ENCODE results near the gene MTHFD1. TPM values are rescaled to one million over a fixed set of nuclear protein-coding genes. Genes with fewer than 3 reads are reported as not detected.

MTHFD1 gene
- total RNA-seq, 1 experiment from 2014 or later, result 55.8 TPM

DNA sequence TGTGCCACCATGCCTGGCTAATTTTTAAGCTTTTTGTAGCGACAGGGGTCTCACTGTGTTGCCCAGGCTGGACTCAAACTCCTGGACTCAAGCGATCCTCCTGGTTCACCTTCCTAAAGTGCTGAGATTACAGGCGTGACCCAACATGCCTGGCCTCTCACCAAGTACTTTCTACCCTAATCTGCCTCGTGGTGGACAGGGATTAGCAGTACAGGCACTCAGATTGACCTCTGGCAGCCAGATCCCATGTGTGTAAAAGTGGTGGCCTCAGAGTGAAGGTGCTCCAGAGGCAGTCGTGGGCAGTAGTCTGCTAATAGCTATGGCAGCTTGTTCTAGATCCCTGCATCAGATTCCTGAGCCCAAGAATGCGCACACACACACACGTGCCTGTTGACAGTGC, 30.9 kb downstream of the MTHFD1 start:
- Histone ChIP-seq H3K36me3 (replicated peaks; ENCODE audit: control insufficient read depth, insufficient read depth, low read length) (peaks cover 43% of the 10 kb centered on the region), H3K4me3 (ENCODE audit: insufficient read depth, low read depth, low read length) (no peak overlapping the region)
- DNase-seq, result no peak

DNA sequence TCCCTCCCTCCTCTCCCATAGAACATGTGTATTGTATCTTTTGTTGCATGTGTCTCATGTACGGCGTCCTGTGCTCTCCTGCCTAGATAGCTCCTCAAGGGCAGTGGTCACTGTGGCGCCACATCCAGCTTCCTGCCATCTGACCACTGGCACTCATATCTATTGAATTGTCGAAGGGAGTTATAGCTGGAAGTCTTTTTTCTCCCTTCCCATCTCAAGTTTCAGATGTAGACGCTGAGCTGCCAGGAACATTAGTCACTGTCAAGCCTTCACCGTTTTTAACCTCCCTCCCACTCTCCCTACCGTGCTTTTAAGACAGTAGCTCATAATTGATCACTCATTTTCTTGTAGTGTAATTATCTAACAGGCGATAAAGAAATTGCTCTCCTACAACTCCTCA, 33.0 kb downstream of the MTHFD1 start:
- DNase-seq, result no peak
- H3K27me3 ChIP-seq (ENCODE audit: control insufficient read depth, insufficient read depth, low read length), result no peaks in the 10 kb centered on the region
- no peak overlapping the region for H3K4me3 ChIP-seq (ENCODE audit: insufficient read depth, low read depth, low read length)
- H3K36me3 ChIP-seq (replicated peaks; ENCODE audit: control insufficient read depth, insufficient read depth, low read length), result peaks cover 51% of the 10 kb centered on the region

More for the DNA sequence above, 30.9 kb downstream of the MTHFD1 start:
- H3K27me3 ChIP-seq (ENCODE audit: control insufficient read depth, insufficient read depth, low read length), result no peaks in the 10 kb centered on the region

DNA sequence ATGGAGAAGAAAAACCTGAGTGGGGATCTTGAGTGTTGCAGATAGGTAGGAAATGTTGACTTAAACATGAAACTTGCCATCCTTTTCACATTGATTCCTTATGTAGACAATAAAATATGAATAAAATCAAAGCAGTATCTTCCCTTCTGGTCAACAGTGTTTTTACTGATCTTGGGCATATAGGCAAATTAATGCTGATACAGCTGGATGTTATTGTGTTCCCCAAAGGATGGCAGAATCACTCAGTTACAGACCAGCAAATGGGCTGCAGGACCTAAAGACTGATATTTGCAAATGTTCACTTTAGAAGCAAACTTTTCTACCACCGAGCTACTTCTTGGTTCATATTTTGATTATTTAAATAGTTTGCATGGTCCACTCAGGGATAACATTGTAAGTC, 33.9 kb downstream of the MTHFD1 start:
- Histone ChIP-seq H3K36me3 (replicated peaks; ENCODE audit: control insufficient read depth, insufficient read depth, low read length) (peaks cover 49% of the 10 kb centered on the region), H3K4me3 (ENCODE audit: insufficient read depth, low read depth, low read length) (no peak overlapping the region), H3K27me3 (ENCODE audit: control insufficient read depth, insufficient read depth, low read length) (no peaks in the 10 kb centered on the region)
- no peak for DNase-seq

DNA sequence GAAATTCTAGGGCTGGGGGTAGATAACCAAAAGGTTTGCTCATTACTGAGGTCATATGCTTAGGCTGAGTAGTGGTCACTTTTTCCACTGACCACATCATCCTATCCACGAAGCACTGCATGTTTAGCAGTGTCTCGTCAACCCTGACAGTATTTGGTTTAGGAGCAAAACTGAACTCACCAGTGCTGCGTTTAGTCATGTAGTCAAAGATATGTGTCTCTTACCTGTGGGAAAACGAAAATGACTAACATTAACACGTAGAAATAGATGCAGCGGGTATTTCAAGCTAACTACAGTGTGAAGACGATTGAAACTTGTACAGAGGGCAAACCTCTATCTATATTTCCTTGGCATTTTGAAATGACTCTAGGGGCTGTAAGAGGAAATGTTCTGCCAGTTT, 34.6 kb downstream of the MTHFD1 start:
- no peaks in the 10 kb centered on the region for H3K27me3 ChIP-seq (ENCODE audit: control insufficient read depth, insufficient read depth, low read length)
- no peak overlapping the region for H3K4me3 ChIP-seq (ENCODE audit: insufficient read depth, low read depth, low read length)
- DNase-seq, result no peak
- H3K36me3 ChIP-seq (replicated peaks; ENCODE audit: control insufficient read depth, insufficient read depth, low read length), result peaks cover 51% of the 10 kb centered on the region

DNA sequence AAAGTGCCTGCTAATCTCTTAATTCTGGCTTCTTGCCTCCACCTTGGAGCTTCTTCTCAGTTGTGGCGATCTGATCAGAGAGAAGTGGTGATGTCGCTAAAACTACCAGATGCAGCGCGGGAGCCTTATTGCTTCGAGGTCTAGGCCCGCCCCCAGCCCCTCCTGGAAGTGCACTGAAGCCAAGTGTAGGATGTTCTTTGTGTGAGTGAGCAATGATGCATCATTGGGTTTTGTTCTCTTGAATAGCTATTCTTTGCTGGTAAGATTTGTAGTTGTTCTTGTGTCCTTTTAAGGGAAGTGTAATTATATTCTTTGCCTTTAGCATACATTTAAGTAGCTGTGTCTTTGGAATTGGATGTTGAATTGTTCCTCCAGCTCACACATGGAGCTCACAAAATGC, 35.8 kb downstream of the MTHFD1 start:
- Histone ChIP-seq H3K36me3 (replicated peaks; ENCODE audit: control insufficient read depth, insufficient read depth, low read length) (peaks cover 44% of the 10 kb centered on the region), H3K27me3 (ENCODE audit: control insufficient read depth, insufficient read depth, low read length) (no peaks in the 10 kb centered on the region), H3K4me3 (ENCODE audit: insufficient read depth, low read depth, low read length) (no peak overlapping the region)
- no peak for DNase-seq

DNA sequence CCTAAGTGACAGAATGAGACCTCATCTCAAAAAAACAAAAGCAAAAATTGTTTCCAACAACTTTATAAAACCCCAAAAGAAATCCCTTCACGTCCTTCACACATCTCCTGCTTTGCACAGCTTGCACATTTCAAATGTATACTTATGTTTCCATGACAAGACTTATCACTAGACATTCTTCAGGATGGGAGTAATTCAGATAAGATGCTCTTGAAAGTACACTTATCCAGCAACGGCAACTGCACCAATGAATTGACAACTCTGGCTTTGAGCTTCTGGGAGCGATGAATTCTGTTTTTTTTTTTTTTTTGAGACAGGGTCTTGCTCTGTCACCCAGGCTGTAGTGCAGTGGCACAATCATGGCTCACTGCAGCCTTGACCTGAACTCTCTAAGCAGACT, 46.4 kb downstream of the MTHFD1 start:
- DNase-seq, result no peak
- Histone ChIP-seq H3K4me3 (ENCODE audit: insufficient read depth, low read depth, low read length) (no peak overlapping the region), H3K27me3 (ENCODE audit: control insufficient read depth, insufficient read depth, low read length) (no peaks in the 10 kb centered on the region), H3K36me3 (replicated peaks; ENCODE audit: control insufficient read depth, insufficient read depth, low read length) (peaks cover 40% of the 10 kb centered on the region)

DNA sequence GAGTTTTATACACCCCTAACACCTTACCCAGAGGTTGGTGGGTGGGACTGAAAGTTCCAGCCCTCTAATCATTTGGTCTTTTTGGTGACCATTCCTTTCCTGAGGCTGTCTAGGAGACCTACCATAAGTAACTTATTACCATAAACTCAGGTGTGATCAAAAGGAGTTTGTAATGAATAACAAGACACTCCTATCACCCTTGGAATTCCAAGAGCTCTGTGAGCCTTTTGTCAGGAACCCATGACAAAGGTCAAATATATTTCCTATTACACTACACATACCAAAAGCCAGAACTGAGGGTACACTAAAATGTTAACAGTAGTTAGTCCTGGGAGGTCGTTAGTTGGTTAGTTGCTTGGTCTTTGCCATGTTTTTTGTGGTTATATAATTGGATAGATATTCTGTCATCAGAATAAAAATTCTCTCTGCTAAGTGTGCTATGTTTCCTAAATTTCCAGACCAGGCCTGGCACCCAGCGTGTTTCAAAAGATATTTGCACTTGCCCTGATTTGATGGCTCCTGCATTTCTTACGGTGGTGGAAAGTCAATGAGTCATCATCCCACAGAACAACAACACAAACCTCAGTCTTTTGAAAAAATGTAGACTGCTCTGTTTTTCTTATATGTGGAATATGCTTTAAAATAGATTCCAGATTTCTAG, 50.2 kb downstream of the MTHFD1 start:
- H3K27me3 ChIP-seq (ENCODE audit: control insufficient read depth, insufficient read depth, low read length), result no peaks in the 10 kb centered on the region
- peaks cover 44% of the 10 kb centered on the region for H3K36me3 ChIP-seq (replicated peaks; ENCODE audit: control insufficient read depth, insufficient read depth, low read length)
- no peak for DNase-seq
- H3K4me3 ChIP-seq (ENCODE audit: insufficient read depth, low read depth, low read length), result no peak overlapping the region

DNA sequence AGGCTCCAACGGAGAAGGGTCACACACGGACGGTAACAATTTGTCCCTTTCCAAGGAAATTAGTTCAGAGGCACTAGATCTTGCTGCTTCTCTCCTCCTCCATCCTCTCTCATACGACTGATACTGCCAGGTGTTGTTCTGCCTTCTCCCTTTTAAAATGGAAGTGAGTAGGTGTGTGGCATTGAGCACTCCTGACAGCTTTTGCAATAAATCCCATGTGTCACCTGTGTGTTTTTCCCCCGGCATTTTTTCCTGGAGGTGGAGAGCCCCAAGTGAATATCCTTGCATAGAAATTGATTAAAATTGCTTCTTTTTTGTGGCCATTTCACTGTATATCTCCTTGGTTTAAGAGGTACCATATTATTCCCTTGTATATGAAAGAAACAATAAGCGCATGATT, 51.0 kb downstream of the MTHFD1 start:
- no peak for DNase-seq
- H3K36me3 ChIP-seq (replicated peaks; ENCODE audit: control insufficient read depth, insufficient read depth, low read length), result peaks cover 50% of the 10 kb centered on the region
- H3K27me3 ChIP-seq (ENCODE audit: control insufficient read depth, insufficient read depth, low read length), result no peaks in the 10 kb centered on the region
- no peak overlapping the region for H3K4me3 ChIP-seq (ENCODE audit: insufficient read depth, low read depth, low read length)

DNA sequence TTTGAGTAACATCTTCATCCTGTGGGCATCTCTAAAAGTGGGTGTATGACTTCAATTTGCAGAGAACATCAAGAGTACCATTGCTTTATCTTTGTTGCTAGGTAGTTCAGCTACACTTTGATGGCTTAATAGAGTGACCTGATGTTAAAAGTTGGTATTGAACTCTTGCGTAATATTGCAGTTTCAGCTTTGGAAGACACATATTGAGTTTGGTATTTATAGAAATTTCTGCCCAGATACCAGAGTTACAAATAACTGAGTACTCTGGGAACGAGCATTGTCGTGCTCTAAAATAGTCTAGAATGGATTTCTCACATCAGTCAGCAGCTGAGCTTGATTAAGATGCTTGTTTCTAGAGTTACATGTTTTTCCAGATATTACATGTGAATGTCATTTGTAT, 52.3 kb downstream of the MTHFD1 start:
- Histone ChIP-seq H3K36me3 (replicated peaks; ENCODE audit: control insufficient read depth, insufficient read depth, low read length) (peaks cover 52% of the 10 kb centered on the region), H3K27me3 (ENCODE audit: control insufficient read depth, insufficient read depth, low read length) (no peaks in the 10 kb centered on the region), H3K4me3 (ENCODE audit: insufficient read depth, low read depth, low read length) (no peak overlapping the region)
- no peak for DNase-seq

DNA sequence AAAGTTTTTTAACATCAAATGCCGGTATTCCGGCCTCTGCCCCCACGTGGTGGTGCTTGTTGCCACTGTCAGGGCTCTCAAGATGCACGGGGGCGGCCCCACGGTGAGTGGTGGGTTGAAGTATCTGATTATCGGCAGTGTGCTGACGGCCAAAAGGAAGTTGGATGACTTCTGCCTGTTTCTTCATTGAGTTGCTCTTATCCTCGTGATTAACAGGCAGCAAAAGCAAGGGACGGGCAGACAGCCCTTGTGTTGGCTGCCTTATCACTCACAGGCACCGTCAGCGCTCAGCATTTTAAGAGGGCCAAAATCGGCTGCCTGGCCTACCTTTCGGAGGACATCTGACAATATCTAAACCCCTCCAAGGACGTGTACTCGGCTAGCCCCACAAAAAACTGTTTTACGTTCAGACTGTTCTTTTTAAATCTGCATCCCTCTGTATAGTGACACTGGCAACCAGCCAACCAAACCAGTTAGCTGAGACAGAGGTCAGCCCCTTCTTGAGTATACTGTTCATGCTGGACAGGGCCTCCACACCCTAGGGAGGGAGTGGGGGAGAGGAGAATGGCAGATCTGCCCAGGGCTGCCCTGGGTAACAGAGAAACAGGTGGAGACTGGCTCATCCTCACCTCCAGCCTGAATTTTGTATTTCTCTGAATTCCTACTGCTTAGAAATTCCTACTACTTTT, 54.3 kb downstream of the MTHFD1 start:
- no peak for DNase-seq
- H3K27me3 ChIP-seq (ENCODE audit: control insufficient read depth, insufficient read depth, low read length), result no peaks in the 10 kb centered on the region
- H3K4me3 ChIP-seq (ENCODE audit: insufficient read depth, low read depth, low read length), result no peak overlapping the region
- peaks cover 47% of the 10 kb centered on the region for H3K36me3 ChIP-seq (replicated peaks; ENCODE audit: control insufficient read depth, insufficient read depth, low read length)

DNA sequence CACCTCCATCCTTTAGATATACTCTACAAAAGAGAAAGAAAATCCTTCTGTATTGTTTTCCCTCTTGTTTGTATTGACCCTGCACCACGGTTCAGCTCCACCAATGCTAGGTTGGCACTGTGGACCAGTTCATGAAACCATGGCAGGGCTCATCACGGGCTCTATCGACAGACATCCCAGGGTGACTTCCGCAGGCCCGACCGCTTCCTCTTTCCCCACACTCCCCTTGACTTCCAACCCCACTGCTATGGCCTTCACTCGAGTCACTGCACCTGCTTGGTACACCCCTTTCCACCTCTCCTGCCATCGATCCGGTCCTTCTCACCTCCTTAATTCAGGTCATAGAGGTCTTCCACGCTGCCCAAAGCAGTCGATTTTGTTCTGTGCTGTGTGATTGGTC, 56.0 kb downstream of the MTHFD1 start:
- Histone ChIP-seq H3K27me3 (ENCODE audit: control insufficient read depth, insufficient read depth, low read length) (no peaks in the 10 kb centered on the region), H3K4me3 (ENCODE audit: insufficient read depth, low read depth, low read length) (no peak overlapping the region), H3K36me3 (replicated peaks; ENCODE audit: control insufficient read depth, insufficient read depth, low read length) (peaks cover 44% of the 10 kb centered on the region)
- no peak for DNase-seq

DNA sequence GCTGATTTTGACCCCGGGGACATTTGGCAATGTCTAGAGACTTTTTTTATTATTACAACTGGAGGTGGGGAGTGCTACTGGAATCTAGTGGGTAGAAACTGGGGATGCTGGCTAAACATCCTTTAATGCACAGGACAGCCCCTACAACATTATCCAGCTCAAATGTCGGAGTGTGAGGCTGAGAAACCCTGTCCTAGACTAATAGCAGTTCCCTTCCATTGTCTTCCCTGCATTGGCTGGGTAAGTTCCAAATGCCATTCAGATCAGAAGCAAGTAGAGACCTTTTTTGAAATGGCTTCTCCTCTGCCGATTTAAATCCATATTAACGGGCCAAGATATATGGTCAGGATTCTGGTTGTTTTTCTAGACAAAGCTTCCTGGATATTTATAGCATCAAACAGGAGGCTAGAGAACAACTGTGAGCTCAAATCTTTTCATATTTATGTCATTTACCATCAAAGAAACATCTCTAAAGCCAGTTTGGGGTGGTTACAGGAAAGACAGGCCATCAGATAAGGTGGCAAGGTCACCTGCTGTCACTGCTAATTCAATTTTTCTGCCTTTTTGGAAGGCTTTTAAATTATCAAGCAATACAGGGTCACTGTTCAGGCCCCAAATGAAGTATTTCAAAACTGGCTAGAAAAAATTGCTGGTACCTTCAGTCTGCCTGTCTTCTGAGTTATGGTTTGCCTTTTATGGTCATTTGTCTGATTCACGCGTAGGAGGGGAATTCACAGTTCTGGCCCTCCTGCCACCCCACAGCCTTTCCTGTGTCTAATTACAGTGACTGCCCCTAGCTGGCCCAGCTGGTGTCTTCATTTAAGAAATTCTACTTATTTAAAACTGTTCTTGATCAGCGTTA, 57.1 kb downstream of the MTHFD1 start:
- H3K27me3 ChIP-seq (ENCODE audit: control insufficient read depth, insufficient read depth, low read length), result no peaks in the 10 kb centered on the region
- peaks cover 48% of the 10 kb centered on the region for H3K36me3 ChIP-seq (replicated peaks; ENCODE audit: control insufficient read depth, insufficient read depth, low read length)
- DNase-seq, result no peak
- H3K4me3 ChIP-seq (ENCODE audit: insufficient read depth, low read depth, low read length), result no peak overlapping the region

DNA sequence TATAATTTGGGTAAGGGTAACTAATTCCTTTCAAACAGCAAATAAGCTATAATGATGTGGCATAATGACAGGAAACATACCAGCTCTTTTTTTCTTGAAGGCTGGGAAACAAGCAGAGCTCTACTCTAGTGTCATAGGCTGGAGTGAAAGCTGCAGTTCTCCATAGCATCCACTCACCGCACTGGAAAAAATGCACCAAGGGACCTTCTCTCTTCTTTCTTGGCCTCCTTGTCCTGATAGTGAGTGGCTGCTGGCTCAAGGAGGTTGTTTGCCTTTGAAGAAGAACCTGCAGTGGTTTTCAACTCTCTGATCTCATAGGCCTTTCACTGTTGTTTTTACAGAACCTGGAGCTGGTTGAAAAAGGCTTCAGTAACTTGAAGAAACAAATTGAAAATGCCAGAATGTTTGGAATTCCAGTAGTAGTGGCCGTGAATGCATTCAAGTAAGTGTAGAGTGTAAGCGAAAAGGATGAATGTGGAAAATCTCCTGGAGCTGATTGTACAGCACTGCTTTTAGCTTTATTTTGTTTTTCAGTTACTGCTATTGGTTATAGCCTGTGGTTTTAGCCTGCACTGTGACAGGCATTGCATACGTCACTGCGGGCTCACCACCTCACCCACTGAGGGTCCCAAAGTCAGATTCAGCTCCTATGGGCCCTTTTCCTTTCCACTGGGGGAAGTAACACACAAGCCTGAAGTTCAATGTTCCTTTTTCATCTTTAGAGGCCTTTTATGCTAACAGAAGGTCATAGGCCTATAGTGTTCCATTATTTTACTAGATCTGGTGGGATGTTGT, 59.9 kb downstream of the MTHFD1 start:
- no peak for DNase-seq
- Histone ChIP-seq H3K4me3 (ENCODE audit: insufficient read depth, low read depth, low read length) (no peak overlapping the region), H3K27me3 (ENCODE audit: control insufficient read depth, insufficient read depth, low read length) (no peaks in the 10 kb centered on the region), H3K36me3 (replicated peaks; ENCODE audit: control insufficient read depth, insufficient read depth, low read length) (peaks cover 40% of the 10 kb centered on the region)

DNA sequence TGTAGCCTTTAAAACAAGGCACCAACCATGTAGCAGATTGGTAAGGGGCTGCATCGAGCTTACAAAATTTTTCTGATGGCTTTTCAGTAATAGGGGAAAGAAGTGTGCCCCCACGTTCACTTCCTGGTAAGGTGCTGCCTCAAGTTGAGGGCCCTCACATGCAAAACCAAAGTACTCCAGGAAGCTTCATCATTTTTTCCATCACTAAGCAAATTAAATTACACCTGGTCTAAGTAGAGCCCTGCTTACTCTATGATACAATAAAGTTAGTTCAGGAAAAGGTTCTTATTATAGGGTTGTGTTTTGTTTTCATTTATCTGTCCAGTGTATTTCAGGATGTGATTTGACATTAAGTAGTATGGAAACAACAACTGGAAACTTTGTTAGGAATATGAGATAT, 62.1 kb downstream of the MTHFD1 start:
- Histone ChIP-seq H3K27me3 (ENCODE audit: control insufficient read depth, insufficient read depth, low read length) (no peaks in the 10 kb centered on the region), H3K4me3 (ENCODE audit: insufficient read depth, low read depth, low read length) (no peak overlapping the region), H3K36me3 (replicated peaks; ENCODE audit: control insufficient read depth, insufficient read depth, low read length) (peaks cover 39% of the 10 kb centered on the region)
- DNase-seq, result no peak

Data from H7 (cell line).